Mesangial cell (primary cell): ENCODE data around the gene RHOBTB3. TPM values are rescaled to one million over a fixed set of nuclear protein-coding genes. Genes with fewer than 3 reads are reported as not detected.

Experiments
- total RNA-seq: library from RNA; depleted of rRNA; stranded (reverse); fragments of >200 nt; gene quantifications from 2 replicates; pipeline ENCODE4 v1.2.3, GENCODE V29; 2015

Gene RHOBTB3
- total RNA-seq = 57.8 and 107 TPM in 2 replicates

GRCh38 chr5:95730730-95731570 is at the start of gene RHOBTB3:
Gene RHOBTB3 (plus strand): TSS chr5:95731336. CDS start chr5:95731683, 347 bp downstream.

GRCh38 chr5:95682891-95683290 is 48.2 kb upstream of the RHOBTB3 start, which contains the start of gene SPATA9:
Gene SPATA9 (minus strand): TSS chr5:95682991. CDS start chr5:95682854, 137 bp downstream.

GRCh38 chr5:95822542-95823181 is 91.5 kb downstream of the RHOBTB3 start, which contains the start of gene GLRX:
Gene GLRX (minus strand): TSS chr5:95822726. CDS start chr5:95822662, 64 bp downstream.

Other genes with a start within 250 kb of the RHOBTB3 start
- 35.8 and 43.6 TPM in 2 replicates for gene SKIC3, start 176.4 kb upstream of the RHOBTB3 start, total RNA-seq
- gene ARSK, start 176.2 kb upstream of the RHOBTB3 start, total RNA-seq = 6.5 and 7.7 TPM in 2 replicates
- under 0.01 and 0.51 TPM in 2 replicates for gene GPR150, start 111.2 kb upstream of the RHOBTB3 start, total RNA-seq
- 0.98 and 3.7 TPM in 2 replicates for gene RFESD, start 84.6 kb upstream of the RHOBTB3 start, total RNA-seq
- gene SPATA9, start 48.3 kb upstream of the RHOBTB3 start, total RNA-seq = not detected in 2 replicates
- 38.3 and 67.9 TPM in 2 replicates for gene GLRX, start 91.4 kb downstream of the RHOBTB3 start, total RNA-seq
- gene ELL2, start 230.5 kb downstream of the RHOBTB3 start, total RNA-seq = 13.1 and 21.8 TPM in 2 replicates